SK-N-SH treated with all-trans-retinoic acid at 6 μM for 48 hours (cell line): ENCODE data around the gene ZMYND8.

Experiments
- ARNTL ChIP-seq: fragments of 450-650 bp; formaldehyde crosslinking; IDR thresholded peaks from 2 replicates; pipeline ENCODE4 v1.5.0; 2020; ENCODE audit warnings: low read depth, mild to moderate bottlenecking, moderate library complexity, borderline replicate concordance
- BACH2 ChIP-seq: fragments of 250-450 bp; sonication (Bioruptor Pico); IDR thresholded peaks from 2 replicates; pipeline ENCODE4 v1.9.0; 2021; ENCODE audit warnings: mild to moderate bottlenecking, borderline replicate concordance
- CREB5 ChIP-seq: fragments of 250-450 bp; sonication (Bioruptor Pico); IDR thresholded peaks from 2 replicates; pipeline ENCODE4 v1.5.1; 2020; ENCODE audit warnings: low read depth, mild to moderate bottlenecking, moderate library complexity
- SNAI2 ChIP-seq: fragments of 250-450 bp; sonication (Bioruptor Pico); IDR thresholded peaks from 2 replicates; pipeline ENCODE4 v1.5.0; 2020; ENCODE audit warnings: mild to moderate bottlenecking, moderate library complexity
- TOX ChIP-seq: fragments of 250-450 bp; sonication (Bioruptor Pico); IDR thresholded peaks from 2 replicates; pipeline ENCODE4 v1.8.0; 2021; ENCODE audit warnings: mild to moderate bottlenecking, moderate library complexity, borderline replicate concordance
- ZFP3 ChIP-seq: fragments of 250-450 bp; sonication (Bioruptor Pico); IDR thresholded peaks from 2 replicates; pipeline ENCODE4 v1.5.0; 2020; ENCODE audit warnings: mild to moderate bottlenecking, moderate library complexity
- ZFP30 ChIP-seq: fragments of 450-650 bp; formaldehyde crosslinking; IDR thresholded peaks from 2 replicates; pipeline ENCODE4 v1.5.0; 2022; ENCODE audit warnings: mild to moderate bottlenecking, moderate library complexity

GRCh38 chr20:47319517-47320252 lies 36.8 kb downstream of the ZMYND8 start:
- TF ChIP-seq BACH2 (CRISPR knock-in tag) (no peak), SNAI2 (CRISPR knock-in tag) (no peak), TOX (CRISPR knock-in tag) (no peak), ARNTL (CRISPR knock-in tag) (no peak), ZFP3 (CRISPR knock-in tag) (no peak), CREB5 (CRISPR knock-in tag) (no peak), ZFP30 (no peak)
